CD4-positive, alpha-beta T cell (primary cell): ENCODE results near the gene MEDAG. TPM values are rescaled to one million over a fixed set of nuclear protein-coding genes. Genes with fewer than 3 reads are reported as not detected.

Experiments
- ATAC-seq: fragments of 200-7000 bp; cut with Tn5 transposase; one replicate; pipeline ENCODE4 v1.10.0; 2022; ENCODE audit warnings: mild to moderate bottlenecking; ENCODE audit not compliant: poor library complexity
- CTCF ChIA-PET: fragments of 350-600 bp; sonication (Branson Sonifier 250); formaldehyde crosslinking; loops from one replicate; lab custom pipeline; 2021; ENCODE audit warnings: antibody characterized with exemption, inconsistent platforms; lab: Charles Lee
- POLR2A ChIA-PET: fragments of 350-600 bp; sonication (Branson Sonifier 250); formaldehyde crosslinking; loops from one replicate; lab custom pipeline; 2021; ENCODE audit warnings: antibody characterized with exemption, inconsistent platforms; lab: Charles Lee
- DNase-seq, 14 experiments: peaks; one replicate each; pipeline ENCODE4 v3.0.0-alpha.2; 2013 to 2020; ENCODE audit warnings: mixed read lengths in 2 of 14
- H3K27ac ChIP-seq, 2 donors: one replicate each; pipeline versions ENCODE4 v1.5.1 to v1.7.0; 2013; ENCODE audit warnings: low read length in 2 of 2, low read depth in 1 of 2, mild to moderate bottlenecking in 1 of 2
- H3K27me3 ChIP-seq, 2 experiments: 1 replicate in 1 of 2; 2 replicates in 1 of 2; pipeline versions ENCODE4 v1.6.1 to v1.7.0; 2013; ENCODE audit warnings: low read length in 2 of 2, control low read depth in 1 of 2, mild to moderate bottlenecking in 1 of 2, moderate library complexity in 1 of 2; ENCODE audit not compliant: insufficient read depth in 2 of 2, control insufficient read depth in 1 of 2
- H3K36me3 ChIP-seq: one replicate; pipeline ENCODE4 v1.6.1; 2013; ENCODE audit warnings: low read length, control low read depth; ENCODE audit not compliant: insufficient read depth
- H3K4me1 ChIP-seq: one replicate; pipeline ENCODE4 v1.6.1; 2013; ENCODE audit warnings: low read length, control low read depth; ENCODE audit not compliant: insufficient read depth
- H3K4me3 ChIP-seq: one replicate; pipeline ENCODE4 v1.5.1; 2013; ENCODE audit warnings: mild to moderate bottlenecking, low read length, moderate library complexity
- H3K9me3 ChIP-seq, 2 experiments: 1 replicate in 1 of 2; 2 replicates in 1 of 2; pipeline versions ENCODE4 v1.6.1 to v1.7.0; 2013; ENCODE audit warnings: low read length in 2 of 2, mild to moderate bottlenecking in 2 of 2, control low read depth in 1 of 2, moderate library complexity in 1 of 2; ENCODE audit not compliant: control insufficient read depth in 1 of 2, insufficient read depth in 1 of 2
- H3K27ac Mint-ChIP-seq: one replicate; pipeline ENCODE4 v1.8.0; 2020; ENCODE audit warnings: mixed read lengths
- H3K27me3 Mint-ChIP-seq: one replicate; pipeline ENCODE4 v1.8.0; 2021; ENCODE audit warnings: mixed read lengths
- H3K36me3 Mint-ChIP-seq: one replicate; pipeline ENCODE4 v1.8.0; 2021; ENCODE audit warnings: low read depth, mixed read lengths
- H3K4me1 Mint-ChIP-seq: one replicate; pipeline ENCODE4 v1.8.0; 2021; ENCODE audit warnings: low read depth, mixed read lengths
- H3K4me3 Mint-ChIP-seq: one replicate; pipeline ENCODE4 v1.8.0; 2020; ENCODE audit warnings: mild to moderate bottlenecking, mixed read lengths
- H3K9me3 Mint-ChIP-seq: one replicate; pipeline ENCODE4 v1.8.0; 2020; ENCODE audit warnings: mixed read lengths
- CTCF ChIP-seq: fragments of 200-600 bp; IDR thresholded peaks from one replicate; pipeline ENCODE4 v1.8.0; 2022; ENCODE audit warnings: antibody characterized with exemption, mild to moderate bottlenecking
- intact Hi-C, 2 experiments: fragments of 100-400 bp; cut with DNase I in 1 of 2; cut with micrococcal nuclease in 1 of 2; formaldehyde crosslinking; loops; one replicate each; pipeline versions ENCODE4 v1.15.1 to v1.9.0; 2023 to 2025; cut with DNase I, micrococcal nuclease
- total RNA-seq, 174 experiments: library from RNA in 2 of 174; stranded (reverse) in 2 of 174; gene quantifications; one replicate each; pipeline ENCODE4 v1.2.3 and lab custom pipeline; 2021 to 2026

MEDAG gene
- total RNA-seq, 2 experiments from 2014 or later: not detected

GRCh38 chr13:30882026-30882850 lies 23.8 kb upstream of the MEDAG start:
- H3K9me3 Mint-ChIP-seq: peaks cover 9% of the 10 kb centered on the region
- no peak overlapping the region for H3K27ac Mint-ChIP-seq

GRCh38 chr13:30882996-30883766 lies 22.9 kb upstream of the MEDAG start:
- H3K27me3 ChIP-seq: peaks cover 3% of the 10 kb centered on the region in 2 experiments
- H3K9me3 ChIP-seq: peaks cover 0 to 7% of the 10 kb centered on the region in 2 experiments
- no peak for ATAC-seq
- peaks cover 47% of the 10 kb centered on the region for H3K27me3 Mint-ChIP-seq
- no peak overlapping the region for H3K4me3 Mint-ChIP-seq
- TF ChIP-seq CTCF: no peak
- no peaks in the 10 kb centered on the region for H3K4me1 ChIP-seq
- no peak for DNase-seq
- H3K27ac ChIP-seq: no peak overlapping the region
- no peaks in the 10 kb centered on the region for H3K4me1 Mint-ChIP-seq
- H3K27ac Mint-ChIP-seq: no peak overlapping the region
- ChIA-PET CTCF (interaction anchor here (0.6 kb wide), 1 partner anchor 37 kb away, joined by 3 read pairs; no protein-coding TSS in a partner anchor), POLR2A (no interaction called here)
- no peak overlapping the region for H3K4me3 ChIP-seq
- peaks cover 9% of the 10 kb centered on the region for H3K9me3 Mint-ChIP-seq
- no peaks in the 10 kb centered on the region for H3K36me3 Mint-ChIP-seq
- no peaks in the 10 kb centered on the region for H3K36me3 ChIP-seq
- intact Hi-C loops: loop anchor here in 1 of 2 experiments (5.0 kb wide), 1 partner anchor 991 kb away; no protein-coding TSS in a partner anchor

More at GRCh38 chr13:30882026-30882850, 23.8 kb upstream of the MEDAG start:
- intact Hi-C loops: loop anchor here in 1 of 2 experiments (5.0 kb wide), 1 partner anchor 990 kb away; no protein-coding TSS in a partner anchor
- Mint-ChIP-seq H3K4me3 (no peak overlapping the region), H3K36me3 (no peaks in the 10 kb centered on the region), H3K27me3 (peaks cover 42% of the 10 kb centered on the region), H3K4me1 (no peaks in the 10 kb centered on the region)
- Histone ChIP-seq H3K27me3 (peaks cover 3% of the 10 kb centered on the region in 2 experiments), H3K4me3 (no peak overlapping the region), H3K9me3 (peaks cover 0 to 7% of the 10 kb centered on the region in 2 experiments), H3K36me3 (no peaks in the 10 kb centered on the region), H3K4me1 (no peaks in the 10 kb centered on the region), H3K27ac (no peak overlapping the region)
- DNase-seq (no peak), ATAC-seq (no peak)
- TF ChIP-seq CTCF: no peak
- ChIA-PET POLR2A (no interaction called here), CTCF (no interaction called here)

DNA sequence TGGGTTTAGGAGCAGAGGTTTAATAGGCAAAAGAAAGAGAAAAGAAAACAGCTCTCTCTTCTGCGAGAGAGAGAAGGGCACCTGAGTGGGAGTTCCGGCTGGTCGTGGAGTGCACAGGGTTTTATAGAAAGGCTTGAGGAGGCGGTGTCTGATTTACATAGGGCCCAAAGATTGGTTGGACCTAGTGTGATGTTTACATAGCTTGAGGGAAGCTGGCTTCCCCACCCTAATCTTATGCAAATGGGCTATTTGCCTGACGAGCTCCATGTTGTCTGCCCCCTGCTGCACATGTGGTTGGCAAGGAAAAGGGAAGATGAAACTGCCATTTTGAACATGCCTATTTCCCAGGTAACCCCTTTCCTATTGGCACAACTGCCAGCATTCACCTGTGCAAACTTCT lies 21.5 kb upstream of the MEDAG start:
- ChIA-PET POLR2A (no interaction called here), CTCF (no interaction called here)
- no peaks in the 10 kb centered on the region for H3K4me1 ChIP-seq
- no peak overlapping the region for H3K4me3 Mint-ChIP-seq
- H3K9me3 ChIP-seq: peaks cover 5 to 7% of the 10 kb centered on the region in 2 experiments
- peaks cover 10% of the 10 kb centered on the region for H3K9me3 Mint-ChIP-seq
- peaks cover 3% of the 10 kb centered on the region in 2 experiments for H3K27me3 ChIP-seq
- H3K36me3 Mint-ChIP-seq: no peaks in the 10 kb centered on the region
- no peak overlapping the region for H3K27ac ChIP-seq
- TF ChIP-seq CTCF: no peak
- H3K27me3 Mint-ChIP-seq: peaks cover 49% of the 10 kb centered on the region
- H3K4me3 ChIP-seq: no peak overlapping the region
- H3K36me3 ChIP-seq: no peaks in the 10 kb centered on the region
- intact Hi-C loops: loop anchor here in 1 of 2 experiments (5.0 kb wide), 1 partner anchor 992 kb away; no protein-coding TSS in a partner anchor
- ATAC-seq (no peak), DNase-seq (no peak)
- no peaks in the 10 kb centered on the region for H3K4me1 Mint-ChIP-seq
- no peak overlapping the region for H3K27ac Mint-ChIP-seq
